Measurements from ENCODE around the gene STX3. TPM values are rescaled to one million over a fixed set of nuclear protein-coding genes. Genes with fewer than 3 reads are reported as not detected.

STX3 gene
- polyA plus RNA-seq, 1 donor from 2014 or later, result 21.3 TPM

GRCh38 chr11:59760771-59761170, 5.6 kb downstream of the STX3 start:
- H3K4me3 ChIP-seq (ENCODE audit: low read length), result no peak overlapping the region
- H4K20me1 ChIP-seq (ENCODE audit: insufficient read depth), result no peaks in the 10 kb centered on the region
- no peaks in the 10 kb centered on the region for H3K9me3 ChIP-seq (ENCODE audit: low read length)
- H3K9ac ChIP-seq (ENCODE audit: low read length), result no peak overlapping the region
- no peaks in the 10 kb centered on the region for H3K79me2 ChIP-seq (replicated peaks; ENCODE audit: insufficient read depth, low read length)
- no peak overlapping the region for H2AFZ ChIP-seq (ENCODE audit: low read depth, low read length)
- no peaks in the 10 kb centered on the region for H3K9me2 ChIP-seq (ENCODE audit: insufficient read depth, low read length)
- H3K27me3 ChIP-seq (ENCODE audit: insufficient read depth, low read depth, low read length), result peaks cover 3% of the 10 kb centered on the region
- H3K36me3 ChIP-seq (ENCODE audit: insufficient read depth, low read length), result no peaks in the 10 kb centered on the region
- no peaks in the 10 kb centered on the region for H3F3A ChIP-seq (ENCODE audit: insufficient read depth, low read length, poor library complexity, severe bottlenecking)
- H3K27ac ChIP-seq (ENCODE audit: low read length), result no peak overlapping the region
- TF ChIP-seq RAD21 (conservative IDR thresholded peaks at IDR 0.05) (no peak), TAF1 (IDR thresholded peaks at IDR 0.05; ENCODE audit: low read depth) (no peak), REST (IDR thresholded peaks at IDR 0.05; ENCODE audit: borderline replicate concordance) (no peak), EP300 (conservative IDR thresholded peaks at IDR 0.05; ENCODE audit: poor library complexity, severe bottlenecking) (no peak), EZH2 (IDR thresholded peaks at IDR 0.05; ENCODE audit: borderline replicate concordance, insufficient read depth, low read length, poor library complexity, severe bottlenecking) (no peak), SMC3 (conservative IDR thresholded peaks at IDR 0.05; ENCODE audit: poor library complexity) (no peak), MXI1 (conservative IDR thresholded peaks at IDR 0.05; ENCODE audit: poor library complexity, severe bottlenecking) (no peak), POLR2AphosphoS5 (IDR thresholded peaks at IDR 0.05) (no peak)
- TF ChIP-seq, protein P1, sequence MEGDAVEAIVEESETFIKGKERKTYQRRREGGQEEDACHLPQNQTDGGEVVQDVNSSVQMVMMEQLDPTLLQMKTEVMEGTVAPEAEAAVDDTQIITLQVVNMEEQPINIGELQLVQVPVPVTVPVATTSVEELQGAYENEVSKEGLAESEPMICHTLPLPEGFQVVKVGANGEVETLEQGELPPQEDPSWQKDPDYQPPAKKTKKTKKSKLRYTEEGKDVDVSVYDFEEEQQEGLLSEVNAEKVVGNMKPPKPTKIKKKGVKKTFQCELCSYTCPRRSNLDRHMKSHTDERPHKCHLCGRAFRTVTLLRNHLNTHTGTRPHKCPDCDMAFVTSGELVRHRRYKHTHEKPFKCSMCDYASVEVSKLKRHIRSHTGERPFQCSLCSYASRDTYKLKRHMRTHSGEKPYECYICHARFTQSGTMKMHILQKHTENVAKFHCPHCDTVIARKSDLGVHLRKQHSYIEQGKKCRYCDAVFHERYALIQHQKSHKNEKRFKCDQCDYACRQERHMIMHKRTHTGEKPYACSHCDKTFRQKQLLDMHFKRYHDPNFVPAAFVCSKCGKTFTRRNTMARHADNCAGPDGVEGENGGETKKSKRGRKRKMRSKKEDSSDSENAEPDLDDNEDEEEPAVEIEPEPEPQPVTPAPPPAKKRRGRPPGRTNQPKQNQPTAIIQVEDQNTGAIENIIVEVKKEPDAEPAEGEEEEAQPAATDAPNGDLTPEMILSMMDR (IDR thresholded peaks at IDR 0.05; ENCODE audit: poor library complexity, severe bottlenecking), result no peak
- H3K4me2 ChIP-seq (ENCODE audit: low read length), result no peak overlapping the region

DNA sequence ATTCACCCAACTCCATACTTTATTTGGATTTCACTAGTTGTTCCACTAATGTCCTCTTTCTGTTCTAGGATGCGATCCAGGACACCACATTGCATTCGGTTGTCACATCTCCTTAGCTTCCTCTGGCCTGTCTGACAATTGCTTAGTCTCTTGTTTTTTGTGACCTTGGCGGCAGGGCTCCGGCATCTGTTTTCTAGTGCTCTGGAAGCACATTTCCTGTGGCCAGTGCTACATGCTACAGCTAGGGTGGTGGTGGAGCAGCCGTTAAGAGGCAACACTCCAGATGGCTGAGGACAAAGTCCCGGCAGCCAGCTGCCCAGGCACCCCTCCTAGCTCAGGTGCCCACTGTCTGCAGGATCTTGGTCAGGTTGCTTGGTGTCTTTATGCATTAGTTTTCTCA, 6.8 kb downstream of the STX3 start:
- TF ChIP-seq TAF1 (IDR thresholded peaks at IDR 0.05; ENCODE audit: low read depth) (no peak), EZH2 (IDR thresholded peaks at IDR 0.05; ENCODE audit: borderline replicate concordance, insufficient read depth, low read length, poor library complexity, severe bottlenecking) (no peak), MXI1 (conservative IDR thresholded peaks at IDR 0.05; ENCODE audit: poor library complexity, severe bottlenecking) (no peak), SMC3 (conservative IDR thresholded peaks at IDR 0.05; ENCODE audit: poor library complexity) (no peak)
- Histone ChIP-seq H3K79me2 (replicated peaks; ENCODE audit: insufficient read depth, low read length) (no peaks in the 10 kb centered on the region), H3K9me3 (ENCODE audit: low read length) (no peaks in the 10 kb centered on the region), H3K27ac (ENCODE audit: low read length) (no peak overlapping the region), H2AFZ (ENCODE audit: low read depth, low read length) (no peak overlapping the region), H3K4me3 (ENCODE audit: low read length) (no peak overlapping the region), H3F3A (ENCODE audit: insufficient read depth, low read length, poor library complexity, severe bottlenecking) (no peaks in the 10 kb centered on the region), H4K20me1 (ENCODE audit: insufficient read depth) (no peaks in the 10 kb centered on the region), H3K4me2 (ENCODE audit: low read length) (no peak overlapping the region), H3K9ac (ENCODE audit: low read length) (no peak overlapping the region), H3K9me2 (ENCODE audit: insufficient read depth, low read length) (no peaks in the 10 kb centered on the region), H3K27me3 (ENCODE audit: insufficient read depth, low read depth, low read length) (no peaks in the 10 kb centered on the region), H3K36me3 (ENCODE audit: insufficient read depth, low read length) (no peaks in the 10 kb centered on the region)

All from neural cell (in vitro differentiated cells).